Testis (tissue), 3 donors: ENCODE results near the gene PRDM12. TPM values are rescaled to one million over a fixed set of nuclear protein-coding genes. Genes with fewer than 3 reads are reported as not detected.

Experiments used
- DNase-seq: peaks from one replicate; pipeline ENCODE4 v3.0.0-alpha.2; 2019
- H3K27ac ChIP-seq, 2 donors: fragments of 200-600 bp; sonication (generic); one replicate each; pipeline ENCODE4 v1.5.1; 2019
- H3K27me3 ChIP-seq: fragments of 200-600 bp; sonication (generic); one replicate; pipeline ENCODE4 v1.5.1; 2019
- H3K36me3 ChIP-seq: fragments of 200-600 bp; sonication (generic); one replicate; pipeline ENCODE4 v1.5.1; 2017; ENCODE audit warnings: low read depth; ENCODE audit errors: missing control alignments
- H3K4me1 ChIP-seq: fragments of 200-600 bp; sonication (generic); one replicate; pipeline ENCODE4 v1.5.1; 2019
- H3K4me3 ChIP-seq, 2 donors: fragments of 200-600 bp; sonication (generic); one replicate each; pipeline ENCODE4 v1.5.1; 2017 to 2019
- H3K9me3 ChIP-seq: fragments of 200-600 bp; sonication (generic); one replicate; pipeline ENCODE4 v1.5.1; 2017
- POLR2A ChIP-seq: fragments of 450-650 bp; IDR thresholded peaks from one replicate; pipeline ENCODE4 v1.6.1; 2017; ENCODE audit warnings: antibody characterized with exemption, mild to moderate bottlenecking, moderate library complexity
- WGBS, 2 donors: methylation state at CpG; one replicate each; pipeline ENCODE4 v1.1.5; 2018; 5-methylcytosine and 5-hydroxymethylcytosine counted together
- intact Hi-C: fragments of 100-400 bp; cut with DNase I; formaldehyde crosslinking; loops from one replicate; pipeline ENCODE4 v1.15.1; 2023; ENCODE audit warnings: low total_unique reads
- polyA plus RNA-seq: library from polyadenylated mRNA; stranded (reverse); fragments of 350-450 nt; fragmentation: Illumina TruSeq; extraction: RNeasy Lipid Tissue Mini Kit (QIAGEN cat#74804); gene quantifications from one replicate; pipeline ENCODE4 v1.2.3, GENCODE V29; 2014; ENCODE audit warnings: low read depth, low replicate concordance; ENCODE audit not compliant: insufficient read depth
- total RNA-seq, 2 donors: library from RNA; depleted of rRNA; stranded (reverse); fragments of >200 nt; gene quantifications; one replicate each; pipeline ENCODE4 v1.2.3, GENCODE V29; 2016
- TF ChIP-seq, protein P1 (sequence below), 3 experiments: fragments of 450-650 bp in 2 of 3; fragments of 200-600 bp in 1 of 3; sonication (generic) in 1 of 3; IDR thresholded peaks; one replicate each; pipeline ENCODE4 v1.5.1; 2016 to 2019; ENCODE audit warnings: antibody characterized with exemption in 3 of 3, mild to moderate bottlenecking in 2 of 3, moderate library complexity in 1 of 3

The PRDM12 gene
- total and polyA plus RNA-seq, 3 donors from 2014 or later, result 0.32 to 0.71 (median 0.68) TPM

DNA sequence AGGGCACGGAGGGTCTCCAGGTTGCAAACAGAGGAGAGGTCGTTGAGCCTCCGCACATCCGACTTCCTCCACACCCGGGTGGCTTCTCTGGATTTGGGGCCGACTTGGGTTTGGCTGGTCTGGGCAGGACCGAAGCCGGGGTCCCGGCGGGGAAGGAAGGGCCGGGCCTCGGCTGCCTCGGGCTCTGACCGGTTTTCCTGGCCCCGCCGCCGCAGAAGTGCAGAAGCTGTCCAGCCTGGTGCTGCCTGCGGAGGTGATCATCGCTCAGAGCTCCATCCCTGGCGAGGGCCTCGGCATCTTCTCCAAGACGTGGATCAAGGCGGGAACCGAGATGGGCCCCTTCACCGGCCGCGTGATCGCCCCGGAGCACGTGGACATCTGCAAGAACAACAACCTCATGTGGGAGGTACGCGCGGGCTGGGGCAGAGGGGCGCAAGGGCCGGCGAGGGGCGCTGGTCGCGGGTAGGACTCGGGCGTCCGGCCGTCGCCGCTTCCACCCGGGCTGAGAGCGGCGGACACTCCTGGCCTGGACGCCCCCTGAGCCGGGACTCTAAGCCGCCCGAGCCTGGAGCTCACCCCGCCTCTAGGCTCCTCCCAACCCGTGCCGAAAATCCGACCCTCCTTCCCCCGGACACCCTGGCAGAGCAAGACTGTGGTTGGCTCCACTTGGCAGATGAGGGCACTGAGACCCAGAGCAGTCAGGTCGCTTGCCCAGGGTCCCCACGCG lies 2.2 kb downstream of the PRDM12 start:
- TF ChIP-seq, protein P1, sequence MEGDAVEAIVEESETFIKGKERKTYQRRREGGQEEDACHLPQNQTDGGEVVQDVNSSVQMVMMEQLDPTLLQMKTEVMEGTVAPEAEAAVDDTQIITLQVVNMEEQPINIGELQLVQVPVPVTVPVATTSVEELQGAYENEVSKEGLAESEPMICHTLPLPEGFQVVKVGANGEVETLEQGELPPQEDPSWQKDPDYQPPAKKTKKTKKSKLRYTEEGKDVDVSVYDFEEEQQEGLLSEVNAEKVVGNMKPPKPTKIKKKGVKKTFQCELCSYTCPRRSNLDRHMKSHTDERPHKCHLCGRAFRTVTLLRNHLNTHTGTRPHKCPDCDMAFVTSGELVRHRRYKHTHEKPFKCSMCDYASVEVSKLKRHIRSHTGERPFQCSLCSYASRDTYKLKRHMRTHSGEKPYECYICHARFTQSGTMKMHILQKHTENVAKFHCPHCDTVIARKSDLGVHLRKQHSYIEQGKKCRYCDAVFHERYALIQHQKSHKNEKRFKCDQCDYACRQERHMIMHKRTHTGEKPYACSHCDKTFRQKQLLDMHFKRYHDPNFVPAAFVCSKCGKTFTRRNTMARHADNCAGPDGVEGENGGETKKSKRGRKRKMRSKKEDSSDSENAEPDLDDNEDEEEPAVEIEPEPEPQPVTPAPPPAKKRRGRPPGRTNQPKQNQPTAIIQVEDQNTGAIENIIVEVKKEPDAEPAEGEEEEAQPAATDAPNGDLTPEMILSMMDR (IDR thresholded peaks at IDR 0.05), result no peak
- no peak for TF ChIP-seq POLR2A
- Histone ChIP-seq H3K4me1 (peaks cover 15% of the 10 kb centered on the region), H3K9me3 (no peaks in the 10 kb centered on the region), H3K4me3 (no peak overlapping the region), H3K27me3 (peaks cover 11% of the 10 kb centered on the region), H3K36me3 (no peaks in the 10 kb centered on the region), H3K27ac (no peak overlapping the region)
- no peak for DNase-seq
- intact Hi-C loops, result no loop called here
- WGBS, 2 donors, result 11 to 16% methylated on average over 43 to 51 of the region's 60 CpGs

DNA sequence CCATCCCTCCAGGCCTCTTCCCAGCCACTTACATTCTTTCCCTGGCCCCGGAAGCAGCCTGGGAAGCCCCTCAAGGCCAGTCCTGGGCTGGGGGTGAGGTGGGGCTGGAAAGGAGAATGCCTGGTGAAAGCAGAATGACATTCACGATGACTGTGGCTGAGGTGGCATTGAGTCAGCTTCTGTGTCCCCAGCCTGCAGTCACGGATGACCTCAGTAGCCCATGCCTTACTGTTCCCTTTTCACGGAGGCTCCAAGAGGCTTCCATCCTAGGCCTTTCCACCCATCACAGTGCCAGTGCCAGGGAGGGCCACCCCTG lies 2.7 kb downstream of the PRDM12 start:
- Histone ChIP-seq H3K9me3 (no peaks in the 10 kb centered on the region), H3K4me1 (peaks cover 15% of the 10 kb centered on the region), H3K27me3 (peaks cover 9% of the 10 kb centered on the region), H3K27ac (no peak overlapping the region), H3K36me3 (no peaks in the 10 kb centered on the region), H3K4me3 (no peak overlapping the region)
- intact Hi-C loops, result no loop called here
- WGBS, 2 donors, result 82 to 83% methylated on average over 3 to 4 of the region's 4 CpGs
- no peak for TF ChIP-seq POLR2A
- TF ChIP-seq, protein P1 (IDR thresholded peaks at IDR 0.05), result no peak
- no peak for DNase-seq

DNA sequence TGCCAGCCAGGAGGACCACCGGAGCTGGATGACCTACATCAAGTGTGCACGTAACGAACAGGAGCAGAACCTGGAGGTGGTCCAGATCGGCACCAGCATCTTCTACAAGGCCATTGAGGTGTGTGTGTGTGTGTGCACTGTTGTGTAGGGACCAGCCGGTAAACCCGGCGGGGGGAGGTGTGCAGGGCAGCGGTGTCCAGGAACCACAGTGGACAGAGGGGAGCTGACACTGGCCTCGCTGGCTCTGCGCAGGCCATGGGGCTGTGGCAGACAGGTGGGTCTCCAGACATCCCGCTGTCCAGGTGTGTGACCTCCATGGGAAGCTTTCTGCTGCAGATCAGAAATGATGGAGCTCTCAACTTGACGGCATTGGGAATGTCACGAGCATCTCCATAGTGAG lies 3.8 kb downstream of the PRDM12 start:
- Histone ChIP-seq H3K4me1 (peaks cover 10% of the 10 kb centered on the region), H3K4me3 (no peak overlapping the region), H3K9me3 (no peaks in the 10 kb centered on the region), H3K27me3 (peaks cover 4% of the 10 kb centered on the region), H3K36me3 (no peaks in the 10 kb centered on the region), H3K27ac (no peak overlapping the region)
- TF ChIP-seq, protein P1 (IDR thresholded peaks at IDR 0.05), result no peak
- TF ChIP-seq POLR2A, result no peak
- DNase-seq, result no peak
- intact Hi-C loops, result no loop called here
- 95 to 96% methylated on average over 12 to 13 of the region's 13 CpGs for WGBS, 2 donors

DNA sequence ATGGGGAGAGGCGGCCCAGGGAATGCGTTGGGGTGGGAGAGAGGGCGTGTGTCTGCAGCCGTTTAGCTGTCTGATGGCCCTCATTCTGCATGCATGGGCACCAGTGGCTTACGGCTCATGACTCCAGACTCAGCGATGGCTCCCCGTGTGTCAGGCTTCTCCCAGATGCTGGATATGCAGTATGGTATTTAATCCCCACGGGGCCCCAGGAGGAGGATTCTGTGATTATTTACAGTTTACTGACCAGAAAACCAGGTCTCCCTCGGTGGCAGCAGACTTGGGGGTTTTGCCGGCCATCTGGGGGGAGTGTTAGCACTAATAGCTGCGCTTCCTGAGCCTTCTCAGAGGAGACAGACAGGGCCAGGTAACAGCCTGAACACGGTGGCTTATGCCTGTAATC lies 4.3 kb downstream of the PRDM12 start:
- intact Hi-C loops, result no loop called here
- Histone ChIP-seq H3K4me3 (no peak overlapping the region), H3K27ac (no peak overlapping the region), H3K36me3 (no peaks in the 10 kb centered on the region), H3K9me3 (no peaks in the 10 kb centered on the region), H3K4me1 (peaks cover 8% of the 10 kb centered on the region), H3K27me3 (peaks cover 4% of the 10 kb centered on the region)
- no peak for TF ChIP-seq POLR2A
- TF ChIP-seq, protein P1 (IDR thresholded peaks at IDR 0.05), result no peak
- DNase-seq, result no peak
- 74 to 81% methylated on average over 6 to 12 of the region's 12 CpGs for WGBS, 2 donors

DNA sequence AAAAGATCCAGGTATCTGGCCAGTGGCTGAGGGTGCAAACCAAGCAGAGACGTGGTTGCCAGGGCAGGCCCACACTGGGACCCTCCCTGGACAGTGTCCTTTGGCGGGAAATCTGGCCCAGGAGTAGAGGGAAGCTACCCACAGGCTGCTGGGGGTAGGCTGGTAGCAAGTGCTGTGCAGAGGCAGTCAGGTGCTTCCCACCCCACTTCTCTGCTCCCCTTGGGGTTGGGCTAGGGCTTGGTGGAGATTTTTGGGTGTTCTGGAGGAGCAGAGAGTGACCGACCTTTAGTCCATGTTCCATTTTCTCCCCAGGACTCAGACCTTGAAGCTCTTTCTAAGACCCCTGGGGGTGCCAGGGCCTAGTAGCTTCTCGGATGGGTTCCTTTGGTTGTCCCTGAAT lies 5.6 kb downstream of the PRDM12 start:
- Histone ChIP-seq H3K27ac (no peak overlapping the region), H3K4me1 (peaks cover 4% of the 10 kb centered on the region), H3K4me3 (no peak overlapping the region), H3K36me3 (no peaks in the 10 kb centered on the region), H3K9me3 (no peaks in the 10 kb centered on the region), H3K27me3 (peaks cover 4% of the 10 kb centered on the region)
- TF ChIP-seq, protein P1 (IDR thresholded peaks at IDR 0.05), result no peak
- no peak for TF ChIP-seq POLR2A
- DNase-seq, result no peak
- intact Hi-C loops, result no loop called here
- WGBS, 2 donors, result 88 to 89% methylated on average over 3 to 4 of the region's 4 CpGs
